NCI-H128 (cell line): ENCODE data around the gene ZBED2.
"Not testable (repeated sequence)": the region's sequence is repeated elsewhere in the genome, so short reads cannot be mapped to it uniquely, and the experiment has no call there.

ENCODE experiments used
- DNase-seq: peaks from one replicate; lab custom pipeline; 2025; ENCODE audit not compliant: unreplicated experiment; lab: John Stamatoyannopoulos, UW

ZBED2 gene

GRCh38 chr3:111595232-111595631 lies at the start of gene ZBED2:
TSS of gene ZBED2 (minus strand) at chr3:111595346. CDS start at chr3:111594201, 1,145 bp downstream.
- no peak for DNase-seq

GRCh38 chr3:111639316-111639715 lies 44.2 kb upstream of the ZBED2 start:
- DNase-seq, result peak; percentile 7

- DNase-seq, result no peak
Observed at GRCh38 chr3:111636366-111636885, 41.3 kb upstream of the ZBED2 start.

- no peak for DNase-seq
Observed at GRCh38 chr3:111635403-111635802, 40.3 kb upstream of the ZBED2 start.

- DNase-seq, result not testable (repeated sequence)
Observed at GRCh38 chr3:111630638-111631037, 35.5 kb upstream of the ZBED2 start.

- not testable (repeated sequence) for DNase-seq
Observed at GRCh38 chr3:111629018-111629417, 33.9 kb upstream of the ZBED2 start.

GRCh38 chr3:111627092-111627491 lies 31.9 kb upstream of the ZBED2 start:
- no peak for DNase-seq

- DNase-seq, result no peak
Observed at GRCh38 chr3:111621535-111621934, 26.4 kb upstream of the ZBED2 start.

GRCh38 chr3:111619833-111620232 lies 24.7 kb upstream of the ZBED2 start:
- DNase-seq, result no peak

- DNase-seq, result no peak
Observed at GRCh38 chr3:111618945-111619344, 23.8 kb upstream of the ZBED2 start.

- no peak for DNase-seq
Observed at GRCh38 chr3:111617912-111618601, 22.9 kb upstream of the ZBED2 start.

- no peak for DNase-seq
Observed at GRCh38 chr3:111617406-111617805, 22.3 kb upstream of the ZBED2 start.

- no peak for DNase-seq
Observed at GRCh38 chr3:111616417-111617105, 21.4 kb upstream of the ZBED2 start.

GRCh38 chr3:111615880-111616279 lies 20.7 kb upstream of the ZBED2 start:
- DNase-seq, result no peak

- DNase-seq, result no peak
Observed at GRCh38 chr3:111613294-111613693, 18.1 kb upstream of the ZBED2 start.

GRCh38 chr3:111610612-111611054 lies 15.5 kb upstream of the ZBED2 start:
- no peak for DNase-seq

GRCh38 chr3:111610189-111610588 lies 15.0 kb upstream of the ZBED2 start:
- DNase-seq, result no peak

GRCh38 chr3:111609700-111610099 lies 14.6 kb upstream of the ZBED2 start:
- DNase-seq, result no peak

GRCh38 chr3:111608383-111608782 lies 13.2 kb upstream of the ZBED2 start:
- no peak for DNase-seq

GRCh38 chr3:111607240-111607920 lies 12.2 kb upstream of the ZBED2 start:
- DNase-seq, result no peak

GRCh38 chr3:111605493-111605892 lies 10.3 kb upstream of the ZBED2 start:
- DNase-seq, result no peak

- DNase-seq, result no peak
Observed at GRCh38 chr3:111605018-111605417, 9.9 kb upstream of the ZBED2 start.
